OCI-LY1 (cell line): Measurements from ENCODE around the gene PBX1.

Source experiments
- CTCF ChIP-seq: fragments of 200-600 bp; sonication (generic), shearing (Covaris generic); IDR thresholded peaks from 2 replicates; pipeline ENCODE4 v1.5.1; 2017; ENCODE audit warnings: mild to moderate bottlenecking, antibody characterized with exemption, low read length, moderate library complexity, mixed read lengths
- EZH2 ChIP-seq: fragments of 200-600 bp; sonication (generic), shearing (Covaris generic); IDR thresholded peaks from 2 replicates; pipeline ENCODE4 v1.8.0; 2017; ENCODE audit warnings: borderline replicate concordance, mixed run types, mild to moderate bottlenecking, antibody characterized with exemption, low read length, moderate library complexity, mixed read lengths

GRCh38 chr1:164753521-164754077 is 194.6 kb downstream of the PBX1 start:
- TF ChIP-seq CTCF, result no peak
- TF ChIP-seq EZH2, result no peak
